Adrenal gland (tissue), 5 donors: ENCODE data around the gene ZPBP2.

ENCODE experiments used
- POLR2A ChIP-seq, 2 donors: fragments of 450-650 bp; IDR thresholded peaks; one replicate each; pipeline ENCODE4 v1.6.1; 2017; ENCODE audit warnings: antibody characterized with exemption in 2 of 2, mild to moderate bottlenecking in 2 of 2, moderate library complexity in 1 of 2
- TF ChIP-seq, protein P1 (sequence below), 6 experiments: fragments of 450-650 bp in 4 of 6; fragments of 200-600 bp in 2 of 6; sonication (generic) in 1 of 6; IDR thresholded peaks; 1 replicate in 5 of 6; 2 replicates in 1 of 6; pipeline versions ENCODE4 v1.5.1 to v1.8.0; 2016 to 2021; ENCODE audit warnings: antibody characterized with exemption in 6 of 6, mild to moderate bottlenecking in 2 of 6, moderate library complexity in 1 of 6
- donor health status: DM: no; HTN: no; CAD: no.

DNA sequence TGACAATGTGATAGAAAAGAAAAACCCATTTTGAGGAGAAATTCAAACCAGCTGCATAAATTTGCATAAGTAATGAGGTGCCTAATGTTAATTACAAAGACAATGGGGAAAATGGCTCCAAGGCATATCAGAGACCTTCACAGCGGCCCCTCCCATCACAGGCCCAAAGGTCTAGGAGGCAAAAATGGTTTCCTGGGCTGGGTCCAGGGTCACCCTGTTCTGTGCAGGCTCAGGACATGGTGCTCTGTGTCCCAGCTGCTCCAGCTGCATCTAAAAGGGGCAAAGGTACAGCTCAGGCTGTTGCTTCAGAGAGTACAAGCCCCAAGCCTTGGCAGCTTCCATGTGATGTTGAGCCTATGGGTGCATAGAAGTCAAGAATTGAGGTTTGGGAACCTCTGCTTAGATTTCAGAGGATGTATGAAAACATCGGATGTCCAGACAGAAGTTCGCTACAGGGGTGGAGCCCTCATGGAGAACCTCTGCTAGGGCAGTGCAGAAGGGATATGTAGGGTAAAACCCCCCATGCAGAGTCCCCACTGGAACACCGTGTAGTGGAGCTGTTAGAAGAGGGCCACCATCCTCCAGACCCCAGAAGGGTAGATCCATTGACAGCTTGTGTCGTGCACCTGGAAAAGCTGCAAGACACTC lies 44.5 kb upstream of the ZPBP2 start:
- TF ChIP-seq, protein P1, sequence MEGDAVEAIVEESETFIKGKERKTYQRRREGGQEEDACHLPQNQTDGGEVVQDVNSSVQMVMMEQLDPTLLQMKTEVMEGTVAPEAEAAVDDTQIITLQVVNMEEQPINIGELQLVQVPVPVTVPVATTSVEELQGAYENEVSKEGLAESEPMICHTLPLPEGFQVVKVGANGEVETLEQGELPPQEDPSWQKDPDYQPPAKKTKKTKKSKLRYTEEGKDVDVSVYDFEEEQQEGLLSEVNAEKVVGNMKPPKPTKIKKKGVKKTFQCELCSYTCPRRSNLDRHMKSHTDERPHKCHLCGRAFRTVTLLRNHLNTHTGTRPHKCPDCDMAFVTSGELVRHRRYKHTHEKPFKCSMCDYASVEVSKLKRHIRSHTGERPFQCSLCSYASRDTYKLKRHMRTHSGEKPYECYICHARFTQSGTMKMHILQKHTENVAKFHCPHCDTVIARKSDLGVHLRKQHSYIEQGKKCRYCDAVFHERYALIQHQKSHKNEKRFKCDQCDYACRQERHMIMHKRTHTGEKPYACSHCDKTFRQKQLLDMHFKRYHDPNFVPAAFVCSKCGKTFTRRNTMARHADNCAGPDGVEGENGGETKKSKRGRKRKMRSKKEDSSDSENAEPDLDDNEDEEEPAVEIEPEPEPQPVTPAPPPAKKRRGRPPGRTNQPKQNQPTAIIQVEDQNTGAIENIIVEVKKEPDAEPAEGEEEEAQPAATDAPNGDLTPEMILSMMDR (IDR thresholded peaks at IDR 0.05): no peak
- TF ChIP-seq POLR2A (IDR thresholded peaks at IDR 0.05): no peak
